ENCODE data around the gene TRIM46.

DNA sequence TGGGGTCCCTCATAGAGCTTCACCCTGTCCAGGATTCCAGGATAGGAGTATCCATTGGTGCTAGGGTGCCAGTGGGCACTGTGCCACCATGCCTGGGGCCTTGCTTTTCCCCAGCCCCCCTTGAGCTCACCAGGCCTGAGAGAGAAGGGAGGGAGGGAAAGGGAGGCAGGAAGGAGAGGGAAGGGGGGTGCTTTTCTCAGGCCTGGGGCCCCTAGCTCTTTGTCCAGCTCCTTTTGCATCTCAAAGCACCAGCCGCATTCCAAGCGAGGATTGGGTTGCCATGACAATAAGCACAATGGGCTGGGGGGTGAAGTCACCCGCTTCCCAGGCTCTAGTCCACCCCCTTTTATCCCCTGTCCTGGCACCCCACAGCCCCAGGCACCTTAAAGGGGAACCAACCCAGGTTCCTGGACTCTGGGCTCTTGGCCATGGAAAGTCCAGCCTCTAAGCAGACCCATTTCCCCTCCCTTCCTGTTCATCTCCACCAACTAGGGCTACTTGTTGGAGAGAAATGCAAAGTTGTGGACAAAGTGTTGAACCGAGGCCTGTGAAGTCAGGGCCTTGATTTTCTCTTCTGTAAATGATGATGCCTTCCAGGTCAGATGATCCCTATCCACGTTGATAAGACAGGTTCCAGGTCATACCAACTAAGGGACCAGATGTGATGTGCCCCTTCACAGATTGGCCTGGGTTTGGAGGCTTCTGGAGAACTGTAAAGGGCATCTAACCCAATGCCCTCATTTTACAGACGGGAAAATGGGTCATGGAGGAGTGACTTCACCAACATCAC, 22.6 kb downstream of the TRIM46 start:
- TF ChIP-seq POLR2AphosphoS5 (IDR thresholded peaks at IDR 0.05; ENCODE audit: low read depth, low read length) (no peak), POLR2A (IDR thresholded peaks at IDR 0.05; ENCODE audit: low read depth, low read length) (no peak), TAF1 (IDR thresholded peaks at IDR 0.05; ENCODE audit: borderline replicate concordance, low read depth, low read length) (no peak)

All from GM12892 (cell line).